ENCODE results near the gene NOL4L.

DNA sequence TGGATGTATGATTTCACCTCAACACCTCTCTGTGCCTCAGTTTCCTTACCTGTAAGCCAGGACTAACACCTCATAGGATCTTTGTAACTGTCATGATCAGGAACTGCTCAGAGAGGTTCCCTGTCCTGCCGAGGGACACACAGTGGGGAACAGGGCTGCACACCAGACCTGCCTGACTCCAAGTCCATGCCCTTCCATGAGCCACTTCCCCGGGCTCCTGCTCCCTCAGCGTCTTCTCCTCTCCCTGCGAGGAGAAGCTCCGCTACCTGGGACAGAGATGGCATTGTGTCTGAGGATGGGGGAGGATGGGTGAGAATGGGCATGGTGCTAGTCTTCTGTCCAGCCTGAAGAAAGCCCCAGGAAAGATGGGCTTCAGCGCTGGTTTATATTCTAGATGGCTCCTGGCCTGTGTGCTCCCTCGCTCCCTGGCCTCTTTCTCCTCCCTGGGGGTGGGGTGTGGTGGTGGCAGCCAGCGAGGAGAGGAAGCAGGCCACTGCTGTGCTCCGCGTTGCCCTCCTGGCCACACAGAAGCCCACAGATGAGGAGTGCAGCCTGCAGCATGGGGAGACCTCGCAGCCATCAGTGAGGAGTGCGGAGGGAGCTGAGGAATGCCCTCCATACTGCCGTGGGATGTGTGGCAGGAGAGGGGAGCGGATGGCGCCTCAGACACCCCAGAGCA is 67.1 kb downstream of the NOL4L start:
- TF ChIP-seq, protein P1, sequence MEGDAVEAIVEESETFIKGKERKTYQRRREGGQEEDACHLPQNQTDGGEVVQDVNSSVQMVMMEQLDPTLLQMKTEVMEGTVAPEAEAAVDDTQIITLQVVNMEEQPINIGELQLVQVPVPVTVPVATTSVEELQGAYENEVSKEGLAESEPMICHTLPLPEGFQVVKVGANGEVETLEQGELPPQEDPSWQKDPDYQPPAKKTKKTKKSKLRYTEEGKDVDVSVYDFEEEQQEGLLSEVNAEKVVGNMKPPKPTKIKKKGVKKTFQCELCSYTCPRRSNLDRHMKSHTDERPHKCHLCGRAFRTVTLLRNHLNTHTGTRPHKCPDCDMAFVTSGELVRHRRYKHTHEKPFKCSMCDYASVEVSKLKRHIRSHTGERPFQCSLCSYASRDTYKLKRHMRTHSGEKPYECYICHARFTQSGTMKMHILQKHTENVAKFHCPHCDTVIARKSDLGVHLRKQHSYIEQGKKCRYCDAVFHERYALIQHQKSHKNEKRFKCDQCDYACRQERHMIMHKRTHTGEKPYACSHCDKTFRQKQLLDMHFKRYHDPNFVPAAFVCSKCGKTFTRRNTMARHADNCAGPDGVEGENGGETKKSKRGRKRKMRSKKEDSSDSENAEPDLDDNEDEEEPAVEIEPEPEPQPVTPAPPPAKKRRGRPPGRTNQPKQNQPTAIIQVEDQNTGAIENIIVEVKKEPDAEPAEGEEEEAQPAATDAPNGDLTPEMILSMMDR (IDR thresholded peaks at IDR 0.05), result no peak
- TF ChIP-seq POLR2A (IDR thresholded peaks at IDR 0.05), result no peak
